Endometrial microvascular endothelial cells (primary cell): ENCODE results near the gene RAB40C. TPM values are rescaled to one million over a fixed set of nuclear protein-coding genes. Genes with fewer than 3 reads are reported as not detected.

Experiments used
- in situ Hi-C: cut with HindIII; loops from 2 replicates; pipeline ENCODE4 v1.10.0; 2017; ENCODE audit warnings: low sequenced_read_pairs, low pct_unique_long_range_greater_than_20kb; ENCODE audit errors: inconsistent ontology term
- total RNA-seq: library from RNA; depleted of rRNA; stranded (reverse); fragments of >200 nt; gene quantifications from one replicate; pipeline ENCODE4 v1.2.3, GENCODE V29; 2015; ENCODE audit errors: inconsistent ontology term

The RAB40C gene
- total RNA-seq, 1 donor from 2014 or later: 9.9 TPM

- in situ Hi-C loops: no loop called here
Measured at GRCh38 chr16:600781-601180, 10.9 kb downstream of the RAB40C start.

GRCh38 chr16:603933-604332, 14.1 kb downstream of the RAB40C start:
- in situ Hi-C loops: no loop called here

GRCh38 chr16:606656-607307, 16.9 kb downstream of the RAB40C start:
- in situ Hi-C loops: no loop called here

GRCh38 chr16:608019-608418, 18.2 kb downstream of the RAB40C start:
- in situ Hi-C loops: no loop called here

- in situ Hi-C loops: no loop called here
Measured at GRCh38 chr16:609316-609715, 19.4 kb downstream of the RAB40C start.

- in situ Hi-C loops: no loop called here
Measured at GRCh38 chr16:609984-610383, 20.1 kb downstream of the RAB40C start.

- in situ Hi-C loops: no loop called here
Measured at GRCh38 chr16:610513-611381, 20.9 kb downstream of the RAB40C start.

- in situ Hi-C loops: no loop called here
Measured at GRCh38 chr16:615122-615521, 25.3 kb downstream of the RAB40C start.

- in situ Hi-C loops: no loop called here
Measured at GRCh38 chr16:616733-617586, 27.1 kb downstream of the RAB40C start.

GRCh38 chr16:617855-618254, 28.0 kb downstream of the RAB40C start:
- in situ Hi-C loops: no loop called here

- in situ Hi-C loops: no loop called here
Measured at GRCh38 chr16:619476-620100, 29.7 kb downstream of the RAB40C start.

GRCh38 chr16:620700-621525, 31.0 kb downstream of the RAB40C start:
- in situ Hi-C loops: no loop called here

- in situ Hi-C loops: no loop called here
Measured at GRCh38 chr16:621526-622105, 31.8 kb downstream of the RAB40C start.

- in situ Hi-C loops: no loop called here
Measured at GRCh38 chr16:622920-623280, 33.0 kb downstream of the RAB40C start.

GRCh38 chr16:624526-625070, 34.7 kb downstream of the RAB40C start:
- in situ Hi-C loops: no loop called here

- in situ Hi-C loops: no loop called here
Measured at GRCh38 chr16:625117-625976, 35.5 kb downstream of the RAB40C start.
